Measurements from ENCODE around the gene SCN5A. TPM values are rescaled to one million over a fixed set of nuclear protein-coding genes. Genes with fewer than 3 reads are reported as not detected.

The SCN5A gene
- total RNA-seq, 1 donor from 2014 or later: 0.58 TPM

DNA sequence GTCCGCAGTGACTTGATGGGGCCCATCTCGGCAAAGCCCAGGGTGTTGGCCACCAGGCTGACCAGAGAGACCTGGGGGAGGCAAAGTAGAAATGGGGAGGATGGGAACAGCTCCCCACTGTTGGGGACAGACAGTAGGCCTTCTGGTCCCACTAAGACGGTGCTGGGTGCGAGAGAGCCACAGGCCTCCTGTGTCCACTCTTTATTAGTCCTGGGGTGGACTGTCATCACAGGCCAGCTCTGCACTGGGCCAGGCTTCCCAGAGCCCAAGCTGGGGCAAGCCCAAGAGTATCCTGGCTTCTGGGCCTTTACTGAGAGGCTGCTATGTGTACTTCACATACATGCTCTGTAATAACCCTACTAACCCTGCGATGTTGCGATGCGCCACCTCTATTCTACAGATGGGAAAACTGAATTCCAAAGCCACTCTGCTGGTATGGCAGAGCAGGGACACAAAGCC lies 87.0 kb downstream of the SCN5A start:
- peak; percentile 89 for DNase-seq (ENCODE audit: low spot score)

- peak; percentile 87 for DNase-seq (ENCODE audit: low spot score)
These were observed 87.6 kb downstream of the SCN5A start for GRCh38 chr3:38561746-38562466.

GRCh38 chr3:38560996-38561717 lies 88.3 kb downstream of the SCN5A start:
- peak; percentile 59 for DNase-seq (ENCODE audit: low spot score)

DNA sequence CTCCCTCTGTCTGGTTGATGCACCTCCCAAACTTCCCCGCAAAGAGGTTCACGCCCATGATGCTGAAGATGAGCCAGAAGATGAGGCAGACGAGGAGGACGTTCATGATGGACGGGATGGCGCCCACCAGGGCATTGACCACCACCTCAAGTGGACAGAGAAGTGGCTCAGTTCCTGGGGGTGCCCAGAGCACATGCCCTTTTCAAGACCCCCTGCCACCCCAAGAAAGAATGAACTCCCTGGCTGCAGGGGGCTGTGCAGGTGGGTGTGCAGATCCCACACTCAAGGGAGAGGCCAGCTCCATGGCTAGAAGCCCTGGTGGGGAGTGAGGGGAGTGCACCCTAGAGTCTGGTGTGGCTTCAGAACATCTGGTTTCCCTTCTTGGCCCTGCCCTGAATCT lies 89.2 kb downstream of the SCN5A start:
- DNase-seq (ENCODE audit: low spot score): peak; percentile 53

GRCh38 chr3:38558864-38559263 lies 90.6 kb downstream of the SCN5A start:
- no peak for DNase-seq (ENCODE audit: low spot score)

DNA sequence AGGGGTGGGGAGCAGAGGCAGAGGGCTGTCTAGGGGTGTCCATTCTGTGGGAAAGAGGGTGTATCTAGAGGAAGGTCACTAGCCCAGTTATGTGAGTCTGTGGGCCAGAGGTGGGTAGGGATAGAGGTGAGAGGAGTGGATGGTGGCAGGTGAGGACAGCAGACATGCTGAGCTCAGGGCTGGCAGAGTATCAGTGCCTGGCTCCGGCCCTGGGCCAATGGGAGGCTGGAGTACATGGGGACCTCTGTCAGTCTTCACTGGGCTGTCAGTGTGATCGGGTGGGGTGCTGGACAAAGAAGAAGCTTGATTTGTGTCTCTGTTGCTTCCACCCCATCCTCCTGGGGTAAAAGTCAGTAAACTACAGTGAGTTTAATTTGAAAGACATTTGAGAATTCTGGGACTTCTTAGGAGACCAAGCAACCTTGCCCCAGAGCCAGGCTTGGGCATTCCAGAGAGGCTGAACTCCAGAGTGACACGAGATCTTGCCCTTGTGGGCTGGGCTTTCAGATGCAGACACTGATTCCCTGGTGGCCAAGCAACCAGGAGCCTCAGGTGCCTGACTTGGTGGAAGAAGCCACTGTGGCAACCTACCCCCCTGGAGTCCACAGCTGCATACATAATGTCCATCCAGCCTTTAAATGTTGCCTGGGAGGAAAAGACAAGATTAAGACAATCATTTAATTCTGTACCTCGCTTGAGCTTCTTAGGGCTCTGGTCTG lies 92.7 kb downstream of the SCN5A start:
- DNase-seq (ENCODE audit: low spot score): peak; percentile 62

- peak; percentile 43 for DNase-seq (ENCODE audit: low spot score)
These were observed 93.6 kb downstream of the SCN5A start for GRCh38 chr3:38555926-38556325.

GRCh38 chr3:38555149-38555840 lies 94.2 kb downstream of the SCN5A start:
- peak; percentile 57 for DNase-seq (ENCODE audit: low spot score)

GRCh38 chr3:38554127-38554827 lies 95.2 kb downstream of the SCN5A start:
- peak; percentile 57 for DNase-seq (ENCODE audit: low spot score)

GRCh38 chr3:38553071-38553470 lies 96.4 kb downstream of the SCN5A start:
- DNase-seq (ENCODE audit: low spot score): no peak

DNA sequence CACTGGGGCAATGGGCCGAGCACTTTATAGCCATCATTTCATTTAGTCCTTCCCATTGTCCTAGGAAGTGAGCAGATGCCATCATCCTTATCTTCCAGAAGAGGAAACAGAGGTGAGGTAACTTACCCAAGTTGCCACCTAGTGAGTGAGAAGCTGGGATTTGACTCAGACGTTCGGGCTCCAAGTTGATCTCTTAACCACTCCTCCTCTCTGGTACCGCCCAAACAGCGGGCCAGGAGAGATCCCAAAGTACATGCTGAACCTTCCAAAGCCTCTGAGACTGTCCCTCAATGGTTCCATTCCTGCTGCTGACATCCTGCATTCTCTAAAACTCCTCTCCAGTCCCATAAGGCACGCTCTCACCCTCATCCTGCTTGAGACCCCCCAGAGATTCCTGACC lies 97.1 kb downstream of the SCN5A start:
- peak; percentile 37 for DNase-seq (ENCODE audit: low spot score)

DNA sequence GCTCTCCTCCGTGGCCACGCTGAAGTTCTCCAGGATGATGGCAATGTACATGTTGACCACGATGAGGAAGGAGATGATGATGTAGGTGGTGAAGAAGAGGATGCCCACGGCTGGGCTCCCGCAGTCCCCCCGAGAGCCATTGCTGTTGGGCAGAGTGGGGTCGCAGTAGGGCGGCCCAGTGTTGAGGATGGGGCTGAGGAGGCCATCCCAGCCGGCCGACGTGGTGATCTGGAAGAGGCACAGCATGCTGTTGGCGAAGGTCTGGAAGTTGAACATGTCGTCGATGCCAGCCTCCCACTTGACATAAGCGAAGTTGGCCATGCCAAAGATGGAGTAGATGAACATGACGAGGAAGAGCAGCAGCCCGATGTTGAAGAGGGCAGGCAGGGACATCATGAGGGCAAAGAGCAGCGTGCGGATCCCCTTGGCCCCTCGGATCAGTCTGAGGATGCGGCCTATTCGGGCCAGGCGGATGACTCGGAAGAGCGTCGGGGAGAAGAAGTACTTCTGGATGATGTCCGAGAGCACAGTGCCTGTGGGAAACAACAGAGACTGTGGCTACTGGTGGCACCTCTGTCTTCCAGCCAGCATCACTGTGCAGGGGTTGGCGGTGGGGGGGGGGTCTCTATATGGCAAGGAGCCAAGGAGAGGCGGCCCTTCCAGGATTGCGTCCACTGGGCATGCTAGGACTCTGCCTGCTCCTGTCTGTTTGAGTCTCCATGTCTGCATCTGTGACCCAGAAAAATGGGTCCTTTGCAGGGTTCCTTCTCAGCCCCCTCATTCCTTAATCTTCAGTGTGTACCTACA lies 98.3 kb downstream of the SCN5A start:
- peak; percentile 64 for DNase-seq (ENCODE audit: low spot score)

GRCh38 chr3:38549957-38550840 lies 99.3 kb downstream of the SCN5A start:
- DNase-seq (ENCODE audit: low spot score): peak; percentile 82

DNA sequence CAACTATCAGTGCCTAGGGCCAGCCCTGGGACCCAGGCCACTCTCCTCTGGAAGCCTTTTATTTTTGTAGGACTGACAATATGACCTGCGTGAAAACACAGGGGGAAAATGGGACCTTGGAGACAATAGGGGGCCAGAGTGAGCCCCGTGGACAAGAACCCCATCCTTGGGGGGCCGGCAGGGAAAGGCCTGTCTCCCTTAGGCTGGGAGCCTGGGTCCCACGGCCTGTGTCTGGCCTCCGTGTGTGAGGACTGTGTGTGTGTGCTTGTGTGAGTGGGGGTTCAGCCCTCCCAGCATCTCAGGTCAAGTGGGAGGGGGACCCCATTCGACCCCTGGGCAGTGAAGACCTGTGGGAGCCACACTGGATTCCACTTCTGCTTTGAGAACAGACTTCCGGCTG lies 100.0 kb downstream of the SCN5A start:
- peak; percentile 82 for DNase-seq (ENCODE audit: low spot score)

- DNase-seq (ENCODE audit: low spot score): peak; percentile 64
These were observed 100.4 kb downstream of the SCN5A start for GRCh38 chr3:38549082-38549481.

- DNase-seq (ENCODE audit: low spot score): peak; percentile 78
These were observed 101.1 kb downstream of the SCN5A start for GRCh38 chr3:38548154-38548931.

- DNase-seq (ENCODE audit: low spot score): peak; percentile 55
These were observed 103.5 kb downstream of the SCN5A start for GRCh38 chr3:38545983-38546382.

- DNase-seq (ENCODE audit: low spot score): peak; percentile 41
These were observed 103.9 kb downstream of the SCN5A start for GRCh38 chr3:38545550-38545949.
